Testis (tissue), 5 donors: Measurements from ENCODE around the gene PEF1. TPM values are rescaled to one million over a fixed set of nuclear protein-coding genes. Genes with fewer than 3 reads are reported as not detected.

Experiments used
- DNase-seq: peaks from one replicate; pipeline ENCODE4 v3.0.0-alpha.2; 2019
- H3K27ac ChIP-seq, 2 donors: fragments of 200-600 bp; sonication (generic); one replicate each; pipeline ENCODE4 v1.5.1; 2019
- H3K27me3 ChIP-seq: fragments of 200-600 bp; sonication (generic); one replicate; pipeline ENCODE4 v1.5.1; 2019
- H3K36me3 ChIP-seq: fragments of 200-600 bp; sonication (generic); one replicate; pipeline ENCODE4 v1.5.1; 2017; ENCODE audit warnings: low read depth; ENCODE audit errors: missing control alignments
- H3K4me1 ChIP-seq: fragments of 200-600 bp; sonication (generic); one replicate; pipeline ENCODE4 v1.5.1; 2019
- H3K4me3 ChIP-seq, 2 donors: fragments of 200-600 bp; sonication (generic); one replicate each; pipeline ENCODE4 v1.5.1; 2017 to 2019
- H3K9me3 ChIP-seq: fragments of 200-600 bp; sonication (generic); one replicate; pipeline ENCODE4 v1.5.1; 2017
- CTCF ChIP-seq, 3 experiments: fragments of 450-650 bp in 2 of 3; fragments of 200-600 bp in 1 of 3; sonication (generic) in 1 of 3; IDR thresholded peaks; one replicate each; pipeline ENCODE4 v1.5.1; 2016 to 2019; ENCODE audit warnings: antibody characterized with exemption in 3 of 3, mild to moderate bottlenecking in 2 of 3, moderate library complexity in 1 of 3
- POLR2A ChIP-seq: fragments of 450-650 bp; IDR thresholded peaks from one replicate; pipeline ENCODE4 v1.6.1; 2017; ENCODE audit warnings: antibody characterized with exemption, mild to moderate bottlenecking, moderate library complexity
- WGBS, 2 donors: methylation state at CpG; one replicate each; pipeline ENCODE4 v1.1.5; 2018; 5-methylcytosine and 5-hydroxymethylcytosine counted together
- intact Hi-C: fragments of 100-400 bp; cut with DNase I; formaldehyde crosslinking; loops from one replicate; pipeline ENCODE4 v1.15.1; 2023; ENCODE audit warnings: low total_unique reads
- long read RNA-seq, 2 donors: transcript quantifications; one replicate each; lab custom pipeline, GENCODE V29; 2026
- polyA plus RNA-seq: library from polyadenylated mRNA; stranded (reverse); fragments of 350-450 nt; fragmentation: Illumina TruSeq; extraction: RNeasy Lipid Tissue Mini Kit (QIAGEN cat#74804); gene quantifications from one replicate; pipeline ENCODE4 v1.2.3, GENCODE V29; 2014; ENCODE audit warnings: low read depth, low replicate concordance; ENCODE audit not compliant: insufficient read depth
- total RNA-seq, 2 donors: library from RNA; depleted of rRNA; stranded (reverse); fragments of >200 nt; gene quantifications; one replicate each; pipeline ENCODE4 v1.2.3, GENCODE V29; 2016

The PEF1 gene
- total RNA-seq (100 to 1,000 TPM in 1 of 2 donors, 10 to 100 TPM in 1; 73.5 to 124 TPM), polyA plus RNA-seq (81.4 TPM)
- long read RNA-seq, donor 1, transcript PEF1-201 (5 exons, 1,629 nt), result major isoform, 47 of 59 reads
- long read RNA-seq, donor 1, partial matches to known transcripts, result 11 of 59 reads
- long read RNA-seq, donor 1, other reads (novel, unspliced or antisense), result 0 of 59 reads
- long read RNA-seq, donor 2, transcript PEF1-201 (5 exons, 1,629 nt), result major isoform, 25 of 25 reads
- long read RNA-seq, donor 2, partial matches to known transcripts, result 0 of 25 reads
- long read RNA-seq, donor 2, other reads (novel, unspliced or antisense), result 0 of 25 reads

- Histone ChIP-seq H3K9me3 (no peaks in the 10 kb centered on the region), H3K27ac (peak within 1 kb of the TSS; percentile 94 to 95), H3K27me3 (no peaks in the 10 kb centered on the region), H3K4me1 (peaks cover 18% of the 10 kb centered on the region), H3K36me3 (no peaks in the 10 kb centered on the region), H3K4me3 (peak within 1 kb of the TSS; percentile 81 to 89)
- intact Hi-C loops, result no loop called here
- TF ChIP-seq POLR2A (peak; percentile 64), CTCF (IDR thresholded peaks at IDR 0.05) (no peak)
- DNase-seq, result peak; percentile 100
- 0 to 1% methylated on average over 22 to 55 of the region's 56 CpGs for WGBS, 2 donors
Measured at GRCh38 chr1:31644560-31645273, at the start of gene PEF1. Gene PEF1 (minus strand): TSS chr1:31644876. CDS start chr1:31644864, 12 bp downstream.

GRCh38 chr1:31693231-31693630 lies 48.6 kb upstream of the PEF1 start:
- Histone ChIP-seq H3K27me3 (no peaks in the 10 kb centered on the region), H3K4me3 (no peak overlapping the region), H3K36me3 (no peaks in the 10 kb centered on the region), H3K4me1 (no peaks in the 10 kb centered on the region), H3K27ac (no peak overlapping the region), H3K9me3 (no peaks in the 10 kb centered on the region)
- intact Hi-C loops, result no loop called here
- TF ChIP-seq POLR2A, result no peak
- no peak for TF ChIP-seq CTCF (IDR thresholded peaks at IDR 0.05)
- no peak for DNase-seq
- WGBS, 2 donors, result 86% methylated on average over 4 to 10 of the region's 10 CpGs

GRCh38 chr1:31691951-31692350 lies 47.3 kb upstream of the PEF1 start:
- no peaks in the 10 kb centered on the region for H3K27me3 ChIP-seq
- no peak overlapping the region for H3K27ac ChIP-seq
- WGBS, 2 donors, result 88 to 90% methylated on average over 5 to 11 of the region's 11 CpGs
- H3K4me3 ChIP-seq, result no peak overlapping the region
- H3K4me1 ChIP-seq, result no peaks in the 10 kb centered on the region
- no peak for DNase-seq
- TF ChIP-seq POLR2A (no peak), CTCF (IDR thresholded peaks at IDR 0.05) (no peak)
- no peaks in the 10 kb centered on the region for H3K9me3 ChIP-seq
- no peaks in the 10 kb centered on the region for H3K36me3 ChIP-seq
- intact Hi-C loops, result no loop called here

GRCh38 chr1:31691446-31691845 lies 46.8 kb upstream of the PEF1 start:
- Histone ChIP-seq H3K4me3 (no peak overlapping the region), H3K4me1 (no peaks in the 10 kb centered on the region), H3K36me3 (no peaks in the 10 kb centered on the region), H3K27me3 (no peaks in the 10 kb centered on the region), H3K27ac (no peak overlapping the region), H3K9me3 (no peaks in the 10 kb centered on the region)
- TF ChIP-seq POLR2A (no peak), CTCF (IDR thresholded peaks at IDR 0.05) (no peak)
- intact Hi-C loops, result no loop called here
- no peak for DNase-seq
- 86 to 90% methylated on average over 1 to 4 of the region's 4 CpGs for WGBS, 2 donors
